H9 (cell line): ENCODE results near the gene CRYGN. TPM values are rescaled to one million over a fixed set of nuclear protein-coding genes. Genes with fewer than 3 reads are reported as not detected.

Source experiments
- DNase-seq: peaks from one replicate; pipeline ENCODE4 v3.0.0-alpha.2; 2017
- H2AFZ ChIP-seq: one replicate; pipeline ENCODE4 v1.6.1; 2013; ENCODE audit warnings: mild to moderate bottlenecking, low read length, control low read depth, moderate library complexity
- H2AK5ac ChIP-seq: 2 replicates; pipeline ENCODE4 v1.6.1; 2013; ENCODE audit warnings: low read length, control low read depth, mixed read lengths; ENCODE audit not compliant: insufficient read length
- H2BK120ac ChIP-seq: one replicate; pipeline ENCODE4 v1.6.1; 2013; ENCODE audit warnings: low read depth, mild to moderate bottlenecking, low read length, control low read depth, inconsistent platforms; ENCODE audit not compliant: poor library complexity, severe bottlenecking
- H2BK12ac ChIP-seq: 2 replicates; pipeline ENCODE4 v1.6.1; 2013; ENCODE audit warnings: low read length, control low read depth, mixed read lengths, low read depth; ENCODE audit not compliant: insufficient read length
- H2BK15ac ChIP-seq: 2 replicates; pipeline ENCODE4 v1.6.1; 2013; ENCODE audit warnings: low read depth, low read length, control low read depth
- H2BK20ac ChIP-seq: one replicate; pipeline ENCODE4 v1.6.1; 2013; ENCODE audit warnings: low read depth, mild to moderate bottlenecking, low read length, control low read depth, inconsistent platforms; ENCODE audit not compliant: poor library complexity, severe bottlenecking
- H2BK5ac ChIP-seq: 2 replicates; pipeline ENCODE4 v1.6.1; 2013; ENCODE audit warnings: low read length, control low read depth, mixed read lengths; ENCODE audit not compliant: insufficient read length
- H3K14ac ChIP-seq: 2 replicates; pipeline ENCODE4 v1.6.1; 2013; ENCODE audit warnings: low read length, control low read depth; ENCODE audit not compliant: insufficient read depth
- H3K18ac ChIP-seq: 2 replicates; pipeline ENCODE4 v1.6.1; 2013; ENCODE audit warnings: low read depth, mild to moderate bottlenecking, mixed read lengths, low read length, control low read depth; ENCODE audit not compliant: insufficient read length
- H3K23ac ChIP-seq: 2 replicates; pipeline ENCODE4 v1.6.1; 2013; ENCODE audit warnings: low read length, control low read depth, mixed read lengths, low read depth; ENCODE audit not compliant: insufficient read length
- H3K23me2 ChIP-seq: 2 replicates; pipeline ENCODE4 v1.6.1; 2013; ENCODE audit warnings: low read depth, mild to moderate bottlenecking, mixed read lengths, low read length, control low read depth; ENCODE audit not compliant: insufficient read length, poor library complexity, severe bottlenecking
- H3K27ac ChIP-seq: 2 replicates; pipeline ENCODE4 v1.5.1; 2013; ENCODE audit warnings: low read length, control low read depth, mixed read lengths, low read depth; ENCODE audit not compliant: insufficient read length
- H3K27me3 ChIP-seq: 2 replicates; pipeline ENCODE4 v1.6.1; 2013; ENCODE audit warnings: low read length, control low read depth, inconsistent platforms; ENCODE audit not compliant: insufficient read depth
- H3K4ac ChIP-seq: 2 replicates; pipeline ENCODE4 v1.6.1; 2013; ENCODE audit warnings: low read depth, mild to moderate bottlenecking, control low read depth, inconsistent platforms, low read length, moderate library complexity
- H3K4me1 ChIP-seq: 2 replicates; pipeline ENCODE4 v1.6.1; 2013; ENCODE audit warnings: low read length, control low read depth, inconsistent platforms; ENCODE audit not compliant: insufficient read depth
- H3K4me2 ChIP-seq: 2 replicates; pipeline ENCODE4 v1.6.1; 2013; ENCODE audit warnings: low read length, control low read depth, mixed read lengths; ENCODE audit not compliant: insufficient read length, insufficient read depth
- H3K56ac ChIP-seq: 2 replicates; pipeline ENCODE4 v1.6.1; 2013; ENCODE audit warnings: low read depth, mild to moderate bottlenecking, mixed read lengths, low read length, control low read depth; ENCODE audit not compliant: insufficient read length
- H3K79me1 ChIP-seq: 2 replicates; pipeline ENCODE4 v1.6.1; 2013; ENCODE audit warnings: low read depth, mild to moderate bottlenecking, moderate library complexity, low read length, control low read depth, inconsistent platforms; ENCODE audit not compliant: insufficient read depth, poor library complexity, severe bottlenecking
- H3K79me2 ChIP-seq: 2 replicates; pipeline ENCODE4 v1.6.1; 2013; ENCODE audit warnings: low read length, control low read depth, inconsistent platforms; ENCODE audit not compliant: insufficient read depth
- H3K9ac ChIP-seq: 2 replicates; pipeline ENCODE4 v1.6.1; 2013; ENCODE audit warnings: low read length, control low read depth, mixed read lengths; ENCODE audit not compliant: insufficient read length; ENCODE audit errors: extremely low read depth
- H3K9me3 ChIP-seq: one replicate; pipeline ENCODE4 v1.6.1; 2013; ENCODE audit warnings: low read depth, low read length, inconsistent platforms; ENCODE audit not compliant: control insufficient read depth
- H3T11ph ChIP-seq: one replicate; pipeline ENCODE4 v1.6.1; 2013; ENCODE audit warnings: mild to moderate bottlenecking, low read length, control low read depth, inconsistent platforms
- H4K20me1 ChIP-seq: one replicate; pipeline ENCODE4 v1.6.1; 2013; ENCODE audit not compliant: control insufficient read depth, insufficient read length, insufficient read depth
- H4K5ac ChIP-seq: 2 replicates; pipeline ENCODE4 v1.6.1; 2013; ENCODE audit warnings: low read depth, mild to moderate bottlenecking, mixed read lengths, low read length, control low read depth; ENCODE audit not compliant: insufficient read length
- H4K8ac ChIP-seq: replicated peaks from 2 replicates; pipeline ENCODE4 v1.6.1; 2013; ENCODE audit warnings: low read length, control low read depth, mixed read lengths, low read depth; ENCODE audit not compliant: insufficient read length
- H4K91ac ChIP-seq: 2 replicates; pipeline ENCODE4 v1.6.1; 2013; ENCODE audit warnings: low read depth, mild to moderate bottlenecking, moderate library complexity, mixed read lengths, low read length, control low read depth; ENCODE audit not compliant: insufficient read length
- H3K27ac Mint-ChIP-seq, 3 experiments: 2 replicates in 2 of 3; 3 replicates in 1 of 3; pipeline ENCODE4 v1.8.0; 2020 to 2021; ENCODE audit warnings: mixed read lengths in 3 of 3, mild to moderate bottlenecking in 1 of 3, moderate library complexity in 1 of 3
- H3K27me3 Mint-ChIP-seq: 2 replicates; pipeline ENCODE4 v1.8.0; 2021; ENCODE audit warnings: low read depth, mild to moderate bottlenecking, moderate library complexity, mixed read lengths
- H3K36me3 Mint-ChIP-seq, 3 experiments: 2 replicates in 2 of 3; 3 replicates in 1 of 3; pipeline ENCODE4 v1.8.0; 2020 to 2021; ENCODE audit warnings: low read depth in 3 of 3, mixed read lengths in 3 of 3; ENCODE audit not compliant: insufficient read depth in 1 of 3
- H3K4me1 Mint-ChIP-seq, 2 experiments: 2 replicates each; pipeline ENCODE4 v1.8.0; 2020; ENCODE audit warnings: mixed read lengths in 2 of 2
- H3K4me3 Mint-ChIP-seq, 2 experiments: 2 replicates in 1 of 2; 3 replicates in 1 of 2; pipeline ENCODE4 v1.8.0; 2020 to 2021; ENCODE audit warnings: mild to moderate bottlenecking in 2 of 2, mixed read lengths in 2 of 2, moderate library complexity in 1 of 2
- H3K9me3 Mint-ChIP-seq, 2 experiments: 2 replicates in 1 of 2; 3 replicates in 1 of 2; pipeline ENCODE4 v1.8.0; 2020; ENCODE audit warnings: mild to moderate bottlenecking in 2 of 2, mixed read lengths in 2 of 2, moderate library complexity in 1 of 2
- CTCF ChIP-seq: fragments of 200-600 bp; sonication (generic); conservative IDR thresholded peaks from 3 replicates; pipeline ENCODE4 v1.8.0; 2021; ENCODE audit warnings: antibody characterized with exemption, mild to moderate bottlenecking
- WGBS: extraction: QIAGEN DNeasy Blood & Tissue Kit; methylation state at CpG from one replicate; pipeline ENCODE4 v1.1.7; 2013; ENCODE audit warnings: missing lambda C conversion rate, low lambda C conversion rate, mixed read lengths; ENCODE audit not compliant: insufficient read length; ENCODE audit errors: extremely low coverage; 5-methylcytosine and 5-hydroxymethylcytosine counted together
- total RNA-seq: library from RNA; stranded (reverse); gene quantifications from 2 replicates; pipeline ENCODE4 v1.2.1, GENCODE V29; 2021

Gene CRYGN
- total RNA-seq, 1 experiment from 2014 or later = 1.8 TPM

DNA sequence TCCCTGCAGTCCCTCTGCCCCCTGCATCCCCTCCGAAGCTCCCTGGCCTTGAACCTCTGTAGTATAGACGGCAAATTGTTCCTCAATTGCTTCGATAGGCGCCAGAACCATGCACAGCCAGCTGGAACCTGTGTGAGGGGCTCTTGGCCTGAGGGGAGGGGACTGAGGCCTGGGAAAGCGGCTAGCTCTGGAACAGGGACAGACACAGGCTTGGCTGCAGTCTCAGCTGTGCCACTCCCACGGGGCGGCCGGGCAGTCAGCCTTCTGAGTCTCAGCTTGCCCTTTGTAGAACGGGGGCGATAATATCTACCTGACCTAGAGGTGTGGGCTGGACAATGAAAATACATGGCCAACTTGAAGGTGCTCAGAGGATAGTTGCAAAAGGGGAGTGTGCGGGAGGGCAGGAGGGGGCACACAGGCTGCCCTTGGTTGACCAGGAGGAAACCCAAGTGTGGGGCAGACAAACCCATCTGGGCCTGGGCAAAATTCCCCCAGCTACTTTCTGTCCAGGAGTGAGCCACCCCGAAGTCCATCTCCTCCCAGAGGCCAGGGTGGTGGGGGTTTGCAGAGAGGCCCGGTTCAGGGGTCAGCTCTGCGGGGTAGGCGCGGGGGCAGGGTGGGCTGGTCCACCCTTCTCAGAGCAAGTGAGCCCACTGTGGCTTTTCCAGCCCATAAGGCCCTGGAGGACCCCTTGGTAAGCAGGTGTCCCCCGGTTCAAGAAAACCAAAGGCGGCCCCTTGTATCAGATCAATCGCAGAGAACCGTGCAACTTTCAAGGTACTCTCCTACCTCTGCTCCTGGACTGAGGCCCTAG, 4.6 kb downstream of the CRYGN start:
- no peak overlapping the region for H3K27ac Mint-ChIP-seq
- TF ChIP-seq CTCF = no peak

More for the DNA sequence above, 4.6 kb downstream of the CRYGN start:
- Histone ChIP-seq H3K79me1 (no peaks in the 10 kb centered on the region), H3K18ac (no peak overlapping the region), H3K9me3 (no peaks in the 10 kb centered on the region), H4K5ac (no peak overlapping the region), H2BK12ac (no peak overlapping the region), H4K8ac (no peak overlapping the region), H3K23ac (no peak overlapping the region), H3K56ac (no peak overlapping the region), H2AK5ac (no peak overlapping the region), H3K23me2 (peaks cover 7% of the 10 kb centered on the region), H3K27ac (no peak overlapping the region), H3T11ph (no peak overlapping the region), H3K4me2 (no peak overlapping the region), H3K79me2 (no peaks in the 10 kb centered on the region), H2AFZ (no peak overlapping the region), H3K27me3 (no peaks in the 10 kb centered on the region), H2BK120ac (no peak overlapping the region), H3K9ac (no peak overlapping the region), H3K14ac (no peak overlapping the region), H4K91ac (no peak overlapping the region), H4K20me1 (no peaks in the 10 kb centered on the region), H3K4ac (no peak overlapping the region), H2BK5ac (no peak overlapping the region), H2BK15ac (no peak overlapping the region), H3K4me1 (no peaks in the 10 kb centered on the region), H2BK20ac (no peak overlapping the region)
- Mint-ChIP-seq H3K4me1 (peaks cover 10 to 13% of the 10 kb centered on the region in 2 experiments), H3K36me3 (peaks cover 0 to 5% (median 0%) of the 10 kb centered on the region in 3 experiments; a peak in 2 of 7 replicates), H3K9me3 (peaks cover 0 to 3% of the 10 kb centered on the region in 2 experiments; a peak in 2 of 5 replicates), H3K27me3 (peaks cover 3% of the 10 kb centered on the region), H3K4me3 (no peak overlapping the region)
- DNase-seq = no peak
- WGBS = no CpG with 5 or more reads among the region's 20 CpGs
